ENCODE measurements around the gene ARHGAP5.

ARHGAP5 gene

DNA sequence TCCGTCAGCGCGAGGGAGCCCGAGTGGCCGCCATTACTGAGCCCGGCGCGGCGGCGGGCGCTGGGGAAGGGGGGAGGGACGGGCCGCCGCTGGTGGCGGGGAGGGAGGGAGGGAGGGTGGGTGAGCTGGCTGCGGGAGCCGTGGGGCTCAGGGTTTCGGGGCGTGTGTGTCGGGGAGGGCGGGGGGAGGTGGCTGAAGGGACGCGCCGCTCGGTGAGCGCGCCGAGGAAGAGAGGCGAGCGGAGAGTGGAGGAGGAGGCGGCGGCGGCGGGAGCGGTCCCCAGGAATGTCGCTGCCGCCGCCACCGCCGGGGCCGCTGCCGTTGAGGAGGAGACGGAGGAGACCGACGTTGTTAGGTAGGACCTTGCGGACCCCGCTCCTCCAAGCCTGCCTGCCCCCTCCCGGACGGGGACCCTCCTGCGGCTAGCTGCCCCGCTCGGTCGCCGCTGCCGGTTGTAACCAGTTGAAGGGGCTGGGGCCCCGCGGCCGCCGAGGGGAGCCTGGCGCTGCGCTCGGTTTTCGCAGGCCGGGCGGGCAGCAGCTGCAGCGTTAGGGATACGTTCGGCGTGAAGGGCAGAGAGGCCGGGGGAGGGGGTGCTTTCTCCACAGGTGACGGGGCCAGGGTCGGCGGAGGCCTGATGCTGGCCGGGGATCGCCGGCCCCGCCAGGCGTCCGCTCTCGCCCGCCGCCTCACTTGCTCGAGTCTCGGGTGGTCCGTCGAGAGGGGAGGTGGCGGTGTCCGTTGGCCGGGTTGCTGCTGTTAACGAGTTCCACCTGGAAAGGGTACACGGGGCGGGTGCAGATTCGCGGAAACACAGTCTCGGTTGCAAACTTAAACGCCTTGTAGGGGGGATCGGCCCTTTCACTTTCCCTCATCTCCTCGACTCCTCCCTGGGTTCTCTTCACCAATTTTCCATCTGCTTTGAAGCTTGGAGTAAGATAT is at the start of gene ARHGAP5:
TSS of gene ARHGAP5 (plus strand) at position 224 of the 942 bp plus-strand sequence. CDS start 13,366 bp downstream, outside the sequence.
- H3K36me3 ChIP-seq, result no peaks in the 10 kb centered on the region
- no peaks in the 10 kb centered on the region for H3K27me3 ChIP-seq (ENCODE audit: insufficient read depth, low read depth, severe bottlenecking)
- H3K27ac ChIP-seq, result peak within 1 kb of the TSS; percentile 94
- H3K4me3 ChIP-seq (ENCODE audit: low read depth, low read length), result peak within 1 kb of the TSS; percentile 71
- H3K9me3 ChIP-seq (ENCODE audit: severe bottlenecking), result no peaks in the 10 kb centered on the region
- no peak for DNase-seq
- TF ChIP-seq, protein P1, sequence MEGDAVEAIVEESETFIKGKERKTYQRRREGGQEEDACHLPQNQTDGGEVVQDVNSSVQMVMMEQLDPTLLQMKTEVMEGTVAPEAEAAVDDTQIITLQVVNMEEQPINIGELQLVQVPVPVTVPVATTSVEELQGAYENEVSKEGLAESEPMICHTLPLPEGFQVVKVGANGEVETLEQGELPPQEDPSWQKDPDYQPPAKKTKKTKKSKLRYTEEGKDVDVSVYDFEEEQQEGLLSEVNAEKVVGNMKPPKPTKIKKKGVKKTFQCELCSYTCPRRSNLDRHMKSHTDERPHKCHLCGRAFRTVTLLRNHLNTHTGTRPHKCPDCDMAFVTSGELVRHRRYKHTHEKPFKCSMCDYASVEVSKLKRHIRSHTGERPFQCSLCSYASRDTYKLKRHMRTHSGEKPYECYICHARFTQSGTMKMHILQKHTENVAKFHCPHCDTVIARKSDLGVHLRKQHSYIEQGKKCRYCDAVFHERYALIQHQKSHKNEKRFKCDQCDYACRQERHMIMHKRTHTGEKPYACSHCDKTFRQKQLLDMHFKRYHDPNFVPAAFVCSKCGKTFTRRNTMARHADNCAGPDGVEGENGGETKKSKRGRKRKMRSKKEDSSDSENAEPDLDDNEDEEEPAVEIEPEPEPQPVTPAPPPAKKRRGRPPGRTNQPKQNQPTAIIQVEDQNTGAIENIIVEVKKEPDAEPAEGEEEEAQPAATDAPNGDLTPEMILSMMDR (IDR thresholded peaks at IDR 0.05; ENCODE audit: low read depth, low read length), result 0 out of 2 replicates have a peak, but pooled peaks have one; percentile 8

GRCh38 chr14:32028599-32028998 is 48.5 kb upstream of the ARHGAP5 start:
- DNase-seq, result no peak
- Histone ChIP-seq H3K9me3 (ENCODE audit: severe bottlenecking) (no peaks in the 10 kb centered on the region), H3K4me3 (ENCODE audit: low read depth, low read length) (no peak overlapping the region), H3K27ac (no peak overlapping the region), H3K36me3 (no peaks in the 10 kb centered on the region), H3K27me3 (ENCODE audit: insufficient read depth, low read depth, severe bottlenecking) (no peaks in the 10 kb centered on the region)
- TF ChIP-seq, protein P1 (IDR thresholded peaks at IDR 0.05; ENCODE audit: low read depth, low read length), result no peak

DNA sequence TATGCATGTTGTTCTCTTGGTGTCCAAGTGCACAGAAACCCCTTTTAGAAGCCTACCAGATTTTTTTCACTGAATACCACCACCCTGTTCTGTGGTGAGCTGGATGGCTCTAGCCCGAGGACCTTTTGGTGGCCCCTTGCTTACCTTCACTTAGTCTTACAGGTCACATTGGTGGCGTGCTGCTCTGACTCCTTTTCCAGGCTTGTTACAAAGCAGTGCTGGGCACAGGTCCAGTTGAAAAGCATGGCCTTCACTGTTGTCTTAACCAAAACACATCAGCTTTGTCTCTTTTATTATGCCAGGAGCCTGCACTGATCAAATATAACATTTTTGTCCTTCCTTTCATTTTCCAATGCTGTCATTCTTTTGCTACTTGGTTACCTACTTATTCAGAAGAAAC is 43.6 kb upstream of the ARHGAP5 start:
- H3K27me3 ChIP-seq (ENCODE audit: insufficient read depth, low read depth, severe bottlenecking), result no peaks in the 10 kb centered on the region
- TF ChIP-seq, protein P1 (IDR thresholded peaks at IDR 0.05; ENCODE audit: low read depth, low read length), result no peak
- no peaks in the 10 kb centered on the region for H3K9me3 ChIP-seq (ENCODE audit: severe bottlenecking)
- no peak for DNase-seq
- no peaks in the 10 kb centered on the region for H3K36me3 ChIP-seq
- H3K27ac ChIP-seq, result no peak overlapping the region
- H3K4me3 ChIP-seq (ENCODE audit: low read depth, low read length), result no peak overlapping the region

DNA sequence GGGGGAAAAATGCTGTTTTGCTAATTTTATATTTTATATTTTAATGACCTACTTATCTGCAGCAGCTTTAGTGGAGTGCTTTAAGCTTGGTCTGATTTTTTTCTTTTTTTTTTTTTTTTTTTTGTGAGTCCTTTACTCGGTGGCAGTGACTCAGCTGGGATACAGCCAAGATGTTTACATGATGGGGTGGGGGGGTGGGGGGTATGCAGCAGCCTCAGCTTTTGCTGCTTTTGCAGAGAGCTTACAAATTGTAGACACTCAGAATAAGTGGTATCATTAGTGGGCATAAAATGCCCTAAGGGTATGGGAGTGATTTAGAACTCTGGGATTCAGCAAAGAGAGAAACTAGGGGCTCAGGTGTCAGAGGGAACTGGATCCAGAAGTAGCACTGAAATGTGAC is 38.2 kb upstream of the ARHGAP5 start:
- Histone ChIP-seq H3K27ac (no peak overlapping the region), H3K27me3 (ENCODE audit: insufficient read depth, low read depth, severe bottlenecking) (no peaks in the 10 kb centered on the region), H3K9me3 (ENCODE audit: severe bottlenecking) (no peaks in the 10 kb centered on the region), H3K36me3 (no peaks in the 10 kb centered on the region), H3K4me3 (ENCODE audit: low read depth, low read length) (no peak overlapping the region)
- no peak for DNase-seq
- TF ChIP-seq, protein P1 (IDR thresholded peaks at IDR 0.05; ENCODE audit: low read depth, low read length), result no peak

- Histone ChIP-seq H3K9me3 (ENCODE audit: severe bottlenecking) (no peaks in the 10 kb centered on the region), H3K4me3 (ENCODE audit: low read depth, low read length) (no peak overlapping the region), H3K36me3 (no peaks in the 10 kb centered on the region), H3K27ac (no peak overlapping the region), H3K27me3 (ENCODE audit: insufficient read depth, low read depth, severe bottlenecking) (no peaks in the 10 kb centered on the region)
- no peak for DNase-seq
- TF ChIP-seq, protein P1 (IDR thresholded peaks at IDR 0.05; ENCODE audit: low read depth, low read length), result no peak
These were observed 37.6 kb upstream of the ARHGAP5 start for GRCh38 chr14:32039401-32040030.

Measured in WERI-Rb-1 (cell line).